Stimulated activated CD8-positive, alpha-beta memory T cell treated with anti-CD3 and anti-CD28 coated beads, Interleukin-7, amount 100 ng/mL, for 1 hour (primary cell): ENCODE data around the gene KIAA0586.
"Not testable (repeated sequence)": the region's sequence is repeated elsewhere in the genome, so short reads cannot be mapped to it uniquely, and the experiment has no call there.

ENCODE experiments used
- DNase-seq, 2 donors: peaks; one replicate each; pipeline ENCODE4 v3.0.0-alpha.2; 2020; ENCODE audit warnings: low read depth in 2 of 2

The KIAA0586 gene

DNA sequence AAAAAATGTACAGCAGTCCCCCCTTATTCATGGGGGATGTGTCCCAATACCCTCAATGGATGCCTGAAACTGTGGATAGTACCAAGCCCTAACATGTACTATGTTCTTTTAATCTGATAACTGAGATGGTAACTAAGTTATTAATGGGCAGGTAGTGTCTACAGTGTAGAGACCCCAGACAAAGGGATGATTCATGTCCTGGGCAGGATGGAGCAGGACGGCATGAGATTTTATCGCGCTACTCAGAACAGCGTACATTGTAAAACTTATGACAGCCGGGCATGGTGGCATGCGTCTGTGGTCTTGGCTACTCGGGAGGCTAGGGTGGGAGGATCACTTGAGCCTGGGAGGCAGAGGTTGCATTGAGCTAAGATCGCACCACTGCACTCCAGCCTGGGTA lies 37.1 kb downstream of the KIAA0586 start:
- no peak for DNase-seq

DNA sequence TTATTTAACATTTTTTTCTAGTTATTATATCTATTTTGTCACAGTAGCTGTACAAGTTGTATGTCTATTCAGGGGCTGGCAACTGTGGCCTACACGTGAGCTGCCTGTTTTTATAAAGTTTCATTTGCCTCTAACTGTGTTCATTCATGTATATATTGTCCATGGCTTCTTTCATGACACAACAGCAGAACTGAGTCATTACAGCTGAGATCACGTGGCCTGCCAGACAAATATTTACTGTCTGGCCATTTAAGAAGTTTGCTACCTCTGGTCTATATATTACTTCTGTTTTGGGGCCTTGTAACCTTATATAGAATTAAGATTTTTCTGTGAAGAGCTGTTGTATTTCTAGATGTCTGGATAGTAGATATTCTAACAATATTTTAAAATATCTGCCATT lies 37.9 kb downstream of the KIAA0586 start:
- no peak for DNase-seq

DNA sequence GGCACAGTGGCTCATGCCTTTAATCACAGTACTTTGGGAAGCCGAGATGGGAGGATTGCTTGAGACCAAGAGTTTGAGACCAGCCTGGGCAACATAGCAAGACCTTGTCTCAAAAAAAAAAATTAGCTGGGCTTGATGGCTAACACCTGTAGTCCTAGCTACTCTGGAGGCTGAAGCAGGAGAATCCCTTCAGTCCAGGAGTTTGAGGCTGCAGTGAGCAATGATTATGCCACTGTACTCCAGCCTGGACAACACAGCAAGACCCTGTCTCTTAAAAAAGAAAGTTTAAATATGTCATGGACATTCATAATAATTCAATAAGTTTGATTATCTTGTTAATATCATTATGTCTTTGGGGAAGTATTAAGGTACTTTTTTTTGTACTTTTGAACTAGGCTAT lies 38.9 kb downstream of the KIAA0586 start:
- DNase-seq, result no peak

DNA sequence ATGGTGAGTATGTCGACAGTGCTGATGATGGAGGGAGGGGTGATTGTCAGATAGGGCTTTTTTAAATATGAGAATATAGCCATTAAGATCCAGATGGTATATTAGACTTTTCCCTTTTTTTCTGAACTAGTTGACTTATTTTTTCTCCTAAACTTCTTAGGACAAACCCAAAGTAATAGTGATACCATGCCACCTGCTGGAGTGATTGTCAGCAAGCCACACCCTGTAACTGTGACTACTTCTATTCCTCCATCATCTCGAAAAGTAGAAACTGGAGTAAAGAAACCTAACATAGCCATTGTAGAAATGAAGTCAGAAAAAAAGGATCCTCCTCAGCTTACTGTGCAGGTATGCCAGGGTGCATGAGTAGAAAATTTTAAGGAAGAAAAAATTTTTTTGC lies 40.1 kb downstream of the KIAA0586 start:
- no peak for DNase-seq

- DNase-seq, result no peak
These were observed 41.8 kb downstream of the KIAA0586 start for GRCh38 chr14:58469309-58469708.

- DNase-seq, result no peak
These were observed 48.8 kb downstream of the KIAA0586 start for GRCh38 chr14:58476320-58476719.

- no peak for DNase-seq
These were observed 50.1 kb downstream of the KIAA0586 start for GRCh38 chr14:58477653-58478052.

- DNase-seq, result not testable (repeated sequence)
These were observed 50.8 kb downstream of the KIAA0586 start for GRCh38 chr14:58478329-58478728.

DNA sequence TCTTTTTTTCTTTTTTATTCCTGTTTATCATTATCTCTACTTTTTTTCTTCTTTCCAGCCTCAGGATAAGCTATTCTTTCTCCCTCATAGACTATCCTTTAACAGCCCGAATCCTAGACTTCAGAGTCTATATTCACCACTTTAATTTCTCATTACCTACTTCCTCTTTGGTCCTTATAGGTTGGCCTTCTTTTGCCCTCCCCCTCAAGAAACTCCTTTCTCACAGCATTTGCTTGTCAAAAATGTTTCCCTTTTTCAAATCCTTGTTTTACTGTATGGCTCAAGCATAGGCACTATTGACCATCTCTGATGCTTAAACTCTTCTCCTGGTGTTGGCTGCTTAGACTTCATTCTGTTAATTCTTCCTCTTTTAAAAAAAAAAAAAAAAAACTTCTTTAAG lies 52.5 kb downstream of the KIAA0586 start:
- no peak for DNase-seq

DNA sequence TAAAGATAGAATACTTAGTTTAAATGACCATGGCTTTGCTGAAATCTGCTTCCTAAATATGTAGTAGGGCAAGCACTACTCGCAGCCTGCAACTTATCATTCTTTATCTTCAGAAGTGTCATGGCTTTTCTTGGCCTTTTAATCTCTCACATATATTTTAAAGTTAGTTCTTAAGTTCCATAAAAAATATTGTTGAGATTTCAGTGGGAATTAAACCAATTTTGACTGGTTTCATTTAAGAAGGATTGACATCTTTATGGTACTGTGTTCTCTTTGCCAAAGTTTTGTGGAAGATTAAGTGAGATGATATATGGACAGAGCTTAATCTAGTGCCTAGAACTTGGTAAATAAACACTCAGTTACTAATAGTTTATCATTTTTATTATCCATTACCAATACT lies 56.7 kb downstream of the KIAA0586 start:
- DNase-seq, result no peak

DNA sequence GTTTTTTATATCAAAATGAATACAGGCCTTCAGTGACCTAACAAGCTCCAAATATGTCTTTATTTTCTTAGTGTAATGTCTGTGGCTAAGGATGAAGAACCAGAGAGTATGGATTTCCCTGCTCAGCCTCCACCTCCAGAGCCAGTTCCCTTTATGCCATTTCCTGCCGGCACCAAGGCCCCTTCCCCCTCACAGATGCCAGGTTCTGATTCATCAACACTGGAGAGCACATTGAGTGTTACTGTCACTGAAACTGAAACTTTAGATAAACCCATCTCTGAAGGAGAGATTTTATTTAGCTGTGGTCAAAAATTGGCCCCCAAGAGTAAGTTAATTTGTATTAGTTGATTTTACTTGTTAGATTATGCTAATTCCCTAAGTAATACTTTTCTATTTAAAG lies 61.0 kb downstream of the KIAA0586 start:
- no peak for DNase-seq

GRCh38 chr14:58491593-58491992 lies 64.1 kb downstream of the KIAA0586 start:
- no peak for DNase-seq

GRCh38 chr14:58492044-58492443 lies 64.5 kb downstream of the KIAA0586 start:
- no peak for DNase-seq

- DNase-seq, result no peak
These were observed 73.8 kb downstream of the KIAA0586 start for GRCh38 chr14:58501214-58501816.

DNA sequence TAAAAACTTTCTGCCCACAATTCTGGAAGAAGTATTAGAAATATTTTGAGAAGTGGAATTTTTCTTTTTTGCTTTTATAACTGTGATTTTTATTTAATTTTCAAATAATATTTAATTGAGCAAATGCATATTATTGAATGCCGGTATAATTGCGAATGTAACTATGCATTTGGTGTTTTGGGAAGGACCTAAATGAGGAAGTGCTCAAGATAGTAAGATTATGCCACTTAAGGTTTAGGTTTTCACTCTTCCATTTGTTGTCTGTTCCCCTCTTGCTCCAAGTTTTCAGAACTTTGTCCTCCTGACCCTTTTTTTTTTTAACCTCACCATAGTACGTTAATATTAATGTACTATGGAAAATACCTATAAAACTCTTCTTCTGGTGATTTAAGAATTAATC lies 85.8 kb downstream of the KIAA0586 start:
- no peak for DNase-seq

DNA sequence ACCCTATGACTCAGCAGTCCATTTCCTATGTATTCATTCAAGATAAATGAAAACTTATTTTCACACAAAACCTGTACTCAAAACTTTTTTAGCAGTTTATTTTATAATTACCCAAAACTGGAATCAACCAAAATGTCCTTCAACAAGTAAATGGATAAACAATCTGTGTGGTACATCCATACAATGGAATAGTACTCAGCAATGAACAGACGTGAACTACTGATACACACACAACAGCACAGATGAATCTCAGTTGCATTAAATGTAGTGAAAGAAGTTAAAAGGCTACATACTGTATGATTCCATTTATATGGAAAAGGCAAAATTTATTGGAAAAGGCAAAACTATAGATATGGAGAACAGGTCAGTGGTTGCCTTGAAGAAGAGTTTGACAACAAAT lies 90.1 kb downstream of the KIAA0586 start:
- no peak for DNase-seq

DNA sequence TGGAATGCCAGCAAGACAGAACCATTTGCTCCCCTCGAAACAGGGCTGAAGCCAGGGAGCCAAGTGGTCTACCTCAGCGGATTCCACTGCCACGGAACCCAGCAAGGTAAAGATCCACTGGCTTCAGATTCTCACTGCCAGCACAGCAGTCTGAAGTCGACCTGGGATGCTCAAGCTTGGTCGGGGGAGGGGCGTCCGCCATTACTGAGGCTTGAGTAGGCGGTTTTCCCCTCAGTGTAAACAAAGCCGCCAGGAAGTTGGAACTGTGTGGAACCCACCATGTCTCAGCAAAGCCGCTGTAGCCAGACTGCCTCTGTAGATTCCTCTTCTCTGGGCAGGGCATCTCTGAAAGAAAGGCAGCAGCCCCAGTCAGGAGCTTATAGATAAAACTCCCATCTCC lies 98.2 kb downstream of the KIAA0586 start:
- not testable (repeated sequence) for DNase-seq

DNA sequence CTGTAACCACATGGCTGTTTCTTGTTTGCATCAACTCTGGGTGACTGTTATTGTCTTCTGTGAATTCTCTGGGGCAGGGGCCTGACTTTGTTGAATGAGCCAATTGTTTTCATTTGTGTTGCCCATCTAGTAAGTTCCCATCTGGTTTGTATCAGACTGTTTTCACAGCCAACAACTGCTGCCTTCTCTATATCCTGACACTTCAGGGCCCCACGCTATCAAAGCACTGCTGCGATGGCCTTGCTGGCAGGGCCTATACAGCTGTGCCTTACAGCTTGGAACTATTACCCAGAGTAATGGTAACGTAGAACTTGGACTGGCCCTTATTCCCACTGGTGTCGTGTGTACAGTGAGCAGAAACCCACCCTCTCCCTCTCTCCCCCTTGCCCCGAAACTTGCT lies 105.9 kb downstream of the KIAA0586 start:
- no peak for DNase-seq

GRCh38 chr14:58535044-58535443 lies 107.5 kb downstream of the KIAA0586 start:
- no peak for DNase-seq

DNA sequence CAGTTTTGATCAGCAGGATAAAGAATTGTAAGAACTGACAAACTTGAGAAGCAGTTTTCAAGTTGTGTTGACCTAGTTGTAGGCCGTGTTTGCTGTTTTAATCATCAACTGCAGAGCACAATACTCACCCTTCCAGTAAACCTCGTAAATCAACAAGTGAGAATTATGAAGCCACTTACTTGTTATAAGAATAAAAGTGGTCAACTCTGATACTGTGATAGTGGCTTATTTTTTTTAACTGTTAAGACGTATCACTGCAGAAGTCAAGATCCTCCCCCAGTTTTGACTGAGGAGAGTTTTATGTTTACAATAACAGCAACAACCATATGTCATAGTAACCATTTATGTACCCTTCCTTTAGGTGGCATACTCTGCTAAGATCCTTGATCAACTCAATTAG lies 109.5 kb downstream of the KIAA0586 start:
- DNase-seq, result no peak

GRCh38 chr14:58540749-58541632 lies 113.5 kb downstream of the KIAA0586 start:
- DNase-seq, result no peak

DNA sequence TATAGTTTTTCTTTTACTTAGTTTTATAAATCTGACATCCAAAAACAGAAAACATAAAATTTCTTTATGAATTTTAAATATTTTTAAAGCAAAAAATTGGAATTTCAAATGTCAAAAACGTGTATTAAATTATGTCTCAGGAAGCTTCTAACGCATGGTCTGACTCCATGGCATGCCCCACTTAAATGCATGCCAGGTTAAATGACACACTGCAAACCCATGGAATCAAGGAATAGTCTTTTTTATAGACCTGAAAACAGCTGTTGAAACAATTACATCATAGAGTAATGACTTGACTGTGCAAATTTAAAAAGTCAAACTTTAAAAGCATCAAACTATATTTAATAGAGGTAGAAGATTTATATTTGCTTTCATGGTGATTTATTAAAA lies 114.1 kb downstream of the KIAA0586 start:
- no peak for DNase-seq

DNA sequence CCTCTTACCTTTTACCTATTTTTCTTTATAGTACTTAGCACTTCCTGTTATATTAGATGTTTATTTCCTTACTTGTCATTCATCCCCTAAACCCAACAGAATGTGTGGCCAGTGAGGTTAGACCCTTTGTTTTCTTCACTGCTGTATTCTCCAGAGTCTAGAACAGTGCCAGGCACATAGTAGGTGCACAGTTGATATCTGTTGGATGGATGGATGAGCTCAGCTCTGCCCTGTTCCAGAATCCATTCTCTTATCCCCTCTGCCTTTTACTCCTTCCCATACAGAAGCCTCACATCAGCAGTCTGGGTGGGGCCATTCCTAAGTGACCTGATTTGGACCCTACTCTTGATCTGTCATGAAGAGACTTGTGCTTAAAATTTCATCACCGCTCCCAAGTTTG lies 115.7 kb downstream of the KIAA0586 start:
- DNase-seq, result no peak

DNA sequence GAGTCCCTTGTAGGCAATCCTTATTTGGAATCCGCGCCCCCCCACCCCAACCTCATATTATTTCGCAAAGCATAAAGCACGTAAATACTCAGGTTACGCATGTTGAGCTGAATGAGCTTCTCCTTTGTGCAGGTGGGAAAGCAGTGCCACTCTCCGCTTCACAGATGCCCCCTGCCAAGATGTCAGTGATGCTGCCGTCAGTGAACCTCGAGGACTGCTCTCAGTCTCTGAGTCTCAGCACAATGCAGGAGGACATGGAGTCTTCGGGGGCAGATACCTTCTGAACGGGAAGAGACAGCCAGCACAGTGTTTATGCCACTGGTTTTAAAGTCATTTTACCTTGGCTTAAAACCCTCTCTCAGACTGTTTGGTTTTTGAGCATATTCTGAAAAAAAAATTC lies 120.1 kb downstream of the KIAA0586 start:
- DNase-seq, result no peak
